Stimulated activated CD4-positive, alpha-beta T cell treated with anti-CD3 and anti-CD28 coated beads, Interleukin-4, amount 100 ng/mL, for 48 hours (primary cell): ENCODE measurements around the gene MYH9.

Experiments
- DNase-seq, 2 donors: peaks; one replicate each; pipeline ENCODE4 v3.0.0-alpha.2; 2020; ENCODE audit warnings: low read depth in 2 of 2

Gene MYH9

GRCh38 chr22:36330655-36331305 is 57.0 kb downstream of the MYH9 start:
- no peak for DNase-seq

- no peak for DNase-seq
Measured at GRCh38 chr22:36330127-36330526, 57.6 kb downstream of the MYH9 start.

GRCh38 chr22:36329254-36330078 is 58.3 kb downstream of the MYH9 start:
- peak; percentile 72 to 81 for DNase-seq

- DNase-seq = no peak
Measured at GRCh38 chr22:36328635-36329253, 59.0 kb downstream of the MYH9 start.

- no peak for DNase-seq
Measured at GRCh38 chr22:36327922-36328551, 59.7 kb downstream of the MYH9 start.

GRCh38 chr22:36326178-36327161 is 61.3 kb downstream of the MYH9 start:
- no peak for DNase-seq

- no peak for DNase-seq
Measured at GRCh38 chr22:36325154-36326031, 62.4 kb downstream of the MYH9 start.

GRCh38 chr22:36324414-36324813 is 63.4 kb downstream of the MYH9 start:
- DNase-seq = no peak

GRCh38 chr22:36323855-36324331 is 63.9 kb downstream of the MYH9 start:
- DNase-seq = no peak

- DNase-seq = no peak
Measured at GRCh38 chr22:36323182-36323854, 64.4 kb downstream of the MYH9 start.

- DNase-seq = no peak
Measured at GRCh38 chr22:36322602-36322915, 65.2 kb downstream of the MYH9 start.

- DNase-seq = no peak
Measured at GRCh38 chr22:36321797-36322601, 65.8 kb downstream of the MYH9 start.

- no peak for DNase-seq
Measured at GRCh38 chr22:36320553-36320952, 67.2 kb downstream of the MYH9 start.

GRCh38 chr22:36319595-36320497 is 67.9 kb downstream of the MYH9 start:
- DNase-seq = no peak

GRCh38 chr22:36318442-36318841 is 69.3 kb downstream of the MYH9 start:
- no peak for DNase-seq

- DNase-seq = no peak
Measured at GRCh38 chr22:36317658-36318271, 70.0 kb downstream of the MYH9 start.

GRCh38 chr22:36316419-36316818 is 71.3 kb downstream of the MYH9 start:
- no peak for DNase-seq
